Measurements from ENCODE around the gene PON2.

DNA sequence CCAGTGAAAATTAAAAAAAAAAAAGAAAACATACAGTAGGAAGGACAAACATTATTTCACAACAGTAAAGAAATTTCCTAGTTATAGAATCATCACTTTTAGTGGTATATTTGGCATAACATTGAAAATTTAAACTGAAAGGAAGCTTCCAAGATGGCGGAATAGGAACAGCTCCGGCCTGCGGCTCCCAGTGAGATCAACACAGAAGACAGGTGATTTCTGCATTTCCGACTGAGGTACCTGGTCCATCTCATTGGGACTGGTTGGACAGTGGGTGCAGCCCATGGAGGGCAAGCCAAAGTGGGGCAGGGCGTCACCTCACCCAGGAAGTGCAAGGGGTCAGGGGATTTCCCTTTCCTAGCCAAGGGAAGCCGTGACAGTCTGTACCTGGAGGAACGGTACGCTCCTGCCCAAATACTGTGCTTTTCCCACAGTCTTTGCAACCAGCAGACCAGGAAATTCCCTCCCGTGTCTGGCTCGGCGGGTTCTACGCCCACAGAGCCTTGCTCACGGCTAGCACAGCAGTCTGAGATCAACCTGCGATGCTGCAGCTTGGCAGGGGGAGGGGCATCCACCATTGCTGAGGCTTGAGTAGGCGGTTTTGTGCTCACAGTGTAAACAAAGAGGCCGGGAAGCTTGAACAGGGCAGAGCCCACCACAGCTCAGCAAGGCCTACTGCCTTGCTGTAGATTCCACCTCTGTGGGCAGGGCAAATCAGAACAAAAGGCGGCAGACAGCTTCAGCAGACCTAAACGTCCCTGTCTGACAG is 58.0 kb downstream of the PON2 start:
- TF ChIP-seq, protein P1, sequence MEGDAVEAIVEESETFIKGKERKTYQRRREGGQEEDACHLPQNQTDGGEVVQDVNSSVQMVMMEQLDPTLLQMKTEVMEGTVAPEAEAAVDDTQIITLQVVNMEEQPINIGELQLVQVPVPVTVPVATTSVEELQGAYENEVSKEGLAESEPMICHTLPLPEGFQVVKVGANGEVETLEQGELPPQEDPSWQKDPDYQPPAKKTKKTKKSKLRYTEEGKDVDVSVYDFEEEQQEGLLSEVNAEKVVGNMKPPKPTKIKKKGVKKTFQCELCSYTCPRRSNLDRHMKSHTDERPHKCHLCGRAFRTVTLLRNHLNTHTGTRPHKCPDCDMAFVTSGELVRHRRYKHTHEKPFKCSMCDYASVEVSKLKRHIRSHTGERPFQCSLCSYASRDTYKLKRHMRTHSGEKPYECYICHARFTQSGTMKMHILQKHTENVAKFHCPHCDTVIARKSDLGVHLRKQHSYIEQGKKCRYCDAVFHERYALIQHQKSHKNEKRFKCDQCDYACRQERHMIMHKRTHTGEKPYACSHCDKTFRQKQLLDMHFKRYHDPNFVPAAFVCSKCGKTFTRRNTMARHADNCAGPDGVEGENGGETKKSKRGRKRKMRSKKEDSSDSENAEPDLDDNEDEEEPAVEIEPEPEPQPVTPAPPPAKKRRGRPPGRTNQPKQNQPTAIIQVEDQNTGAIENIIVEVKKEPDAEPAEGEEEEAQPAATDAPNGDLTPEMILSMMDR (conservative IDR thresholded peaks at IDR 0.05; ENCODE audit: low read depth, low read length) = no peak
- TF ChIP-seq EZH2phosphoT487 (IDR thresholded peaks at IDR 0.05; ENCODE audit: borderline replicate concordance, low read length) = no peak

All from PC-3 (cell line).